KMS-11 (cell line): ENCODE data around the gene CXCR1.

Experiments used
- H2AFZ ChIP-seq: fragments of 200-600 bp; sonication (generic); 2 replicates; pipeline ENCODE4 v1.6.1; 2016; ENCODE audit warnings: antibody characterized with exemption, mixed run types, low read depth
- H3K27ac ChIP-seq: fragments of 200-600 bp; sonication (generic); 2 replicates; pipeline ENCODE4 v1.6.1; 2016; ENCODE audit warnings: mild to moderate bottlenecking, mixed run types
- H3K27me3 ChIP-seq: fragments of 200-600 bp; sonication (generic); 2 replicates; pipeline ENCODE4 v1.6.1; 2017; ENCODE audit warnings: mild to moderate bottlenecking, low read depth, mixed run types, moderate library complexity; ENCODE audit not compliant: insufficient read depth
- H3K36me3 ChIP-seq: fragments of 200-600 bp; sonication (generic); 2 replicates; pipeline ENCODE4 v1.6.1; 2017; ENCODE audit warnings: mild to moderate bottlenecking, mixed run types; ENCODE audit not compliant: insufficient read depth
- H3K4me1 ChIP-seq: fragments of 200-600 bp; sonication (generic); 2 replicates; pipeline ENCODE4 v1.6.1; 2016; ENCODE audit warnings: mild to moderate bottlenecking, low read depth, mixed run types; ENCODE audit not compliant: poor library complexity, severe bottlenecking
- H3K4me2 ChIP-seq: fragments of 200-600 bp; sonication (generic); 2 replicates; pipeline ENCODE4 v1.7.0; 2016; ENCODE audit warnings: mild to moderate bottlenecking, mixed run types
- H3K4me3 ChIP-seq: fragments of 200-600 bp; sonication (generic); IDR thresholded peaks from 2 replicates; pipeline ENCODE4 v1.6.1; 2017; ENCODE audit warnings: low read depth, low read length, mixed read lengths; ENCODE audit not compliant: insufficient read depth
- H3K79me2 ChIP-seq: fragments of 200-600 bp; sonication (generic); 2 replicates; pipeline ENCODE4 v1.6.1; 2016; ENCODE audit warnings: low read depth, mixed run types; ENCODE audit not compliant: insufficient read depth
- H3K9ac ChIP-seq: fragments of 200-600 bp; sonication (generic); 2 replicates; pipeline ENCODE4 v1.6.1; 2016; ENCODE audit warnings: mild to moderate bottlenecking, mixed run types
- H4K20me1 ChIP-seq: fragments of 200-600 bp; sonication (generic); 2 replicates; pipeline ENCODE4 v1.6.1; 2016; ENCODE audit warnings: mild to moderate bottlenecking, mixed run types; ENCODE audit not compliant: insufficient read depth
- CTCF ChIP-seq: fragments of 200-600 bp; sonication (generic); conservative IDR thresholded peaks from 2 replicates; pipeline ENCODE4 v1.6.1; 2017; ENCODE audit warnings: low read depth, mild to moderate bottlenecking, antibody characterized with exemption, low read length, moderate library complexity, mixed read lengths

The CXCR1 gene

GRCh38 chr2:218152777-218153176 lies 14.0 kb downstream of the CXCR1 start:
- no peaks in the 10 kb centered on the region for H3K36me3 ChIP-seq
- H3K27ac ChIP-seq = no peak overlapping the region
- no peak overlapping the region for H2AFZ ChIP-seq
- H4K20me1 ChIP-seq = no peaks in the 10 kb centered on the region
- no peaks in the 10 kb centered on the region for H3K79me2 ChIP-seq
- no peak overlapping the region for H3K4me3 ChIP-seq
- H3K4me1 ChIP-seq = no peaks in the 10 kb centered on the region
- no peak overlapping the region for H3K4me2 ChIP-seq
- TF ChIP-seq CTCF = no peak
- H3K27me3 ChIP-seq = no peaks in the 10 kb centered on the region
- H3K9ac ChIP-seq = no peak overlapping the region

GRCh38 chr2:218152172-218152571 lies 14.6 kb downstream of the CXCR1 start:
- no peak overlapping the region for H3K4me2 ChIP-seq
- no peak for TF ChIP-seq CTCF
- H4K20me1 ChIP-seq = no peaks in the 10 kb centered on the region
- no peaks in the 10 kb centered on the region for H3K79me2 ChIP-seq
- H3K36me3 ChIP-seq = no peaks in the 10 kb centered on the region
- no peak overlapping the region for H3K27ac ChIP-seq
- H3K4me3 ChIP-seq = no peak overlapping the region
- H2AFZ ChIP-seq = no peak overlapping the region
- H3K27me3 ChIP-seq = no peaks in the 10 kb centered on the region
- no peak overlapping the region for H3K9ac ChIP-seq
- no peaks in the 10 kb centered on the region for H3K4me1 ChIP-seq

- TF ChIP-seq CTCF = no peak
- no peak overlapping the region for H3K4me3 ChIP-seq
- no peak overlapping the region for H3K27ac ChIP-seq
- H2AFZ ChIP-seq = no peak overlapping the region
- no peaks in the 10 kb centered on the region for H3K27me3 ChIP-seq
- H3K79me2 ChIP-seq = no peaks in the 10 kb centered on the region
- H4K20me1 ChIP-seq = no peaks in the 10 kb centered on the region
- H3K4me1 ChIP-seq = no peaks in the 10 kb centered on the region
- H3K36me3 ChIP-seq = no peaks in the 10 kb centered on the region
- no peak overlapping the region for H3K9ac ChIP-seq
- no peak overlapping the region for H3K4me2 ChIP-seq
These were observed 16.8 kb downstream of the CXCR1 start for GRCh38 chr2:218149848-218150440.

- Histone ChIP-seq H2AFZ (no peak overlapping the region), H3K27ac (no peak overlapping the region), H4K20me1 (no peaks in the 10 kb centered on the region), H3K36me3 (no peaks in the 10 kb centered on the region), H3K4me2 (no peak overlapping the region), H3K27me3 (no peaks in the 10 kb centered on the region), H3K4me1 (no peaks in the 10 kb centered on the region), H3K9ac (no peak overlapping the region), H3K4me3 (no peak overlapping the region), H3K79me2 (no peaks in the 10 kb centered on the region)
- no peak for TF ChIP-seq CTCF
These were observed 17.7 kb downstream of the CXCR1 start for GRCh38 chr2:218149098-218149497.
